K562 (cell line): ENCODE measurements around the gene INSIG1. TPM values are rescaled to one million over a fixed set of nuclear protein-coding genes. Genes with fewer than 3 reads are reported as not detected.

Experiments used
- ATAC-seq: fragments of 200-7000 bp; cut with Tn5 transposase; 3 replicates; pipeline ENCODE4 v1.9.1; 2020; ENCODE audit warnings: moderate library complexity
- BruUV-seq: library from RNA; stranded (reverse); fragments of 400-500 nt; replicated peaks from 2 replicates; lab custom pipeline; 2021; lab: Mats Ljungman, UMichigan
- CTCF ChIA-PET: fragments of 300-600 bp; formaldehyde crosslinking; extraction: SDS; loops from one replicate; lab custom pipeline; 2021; ENCODE audit warnings: low intra/inter-chr PET ratio; lab: Yijun Ruan, JAX
- POLR2A ChIA-PET: fragments of 300-600, 350-650 bp; sonication (Branson Sonifier 250); formaldehyde crosslinking; extraction: SDS; loops from one replicate; lab custom pipeline; 2021; ENCODE audit warnings: antibody characterized with exemption, inconsistent platforms; lab: Yijun Ruan, JAX
- DNase-seq, 4 experiments: peaks; one replicate each; pipeline versions ENCODE4 v3.0.0 to v3.0.0-alpha.2; 2011 to 2018; ENCODE audit warnings: low spot score in 3 of 4, mixed read lengths in 3 of 4; ENCODE audit errors: extremely low read depth in 1 of 4
- FAIRE-seq: peaks from 2 replicates; lab custom pipeline; 2011; peaks lifted over from hg19 to GRCh38; lab: Jason Lieb, UNC
- H2AFZ ChIP-seq: 2 replicates; pipeline ENCODE4 v1.6.0; 2011; ENCODE audit warnings: low read depth, low read length, control low read depth, inconsistent platforms
- H3K27ac ChIP-seq: fragments of 200-600 bp; 3 replicates; pipeline ENCODE4 v1.8.0; 2011; ENCODE audit warnings: low read depth, mild to moderate bottlenecking, control low read depth, inconsistent platforms, low read length, moderate library complexity, mixed read lengths; ENCODE audit errors: extremely low read depth
- H3K27me3 ChIP-seq, 2 experiments: fragments of 300-600 bp in 1 of 2; 2 replicates in 1 of 2; 3 replicates in 1 of 2; pipeline versions ENCODE4 v1.6.0 to v1.8.0; 2011; ENCODE audit warnings: inconsistent platforms in 2 of 2, low read length in 2 of 2, mild to moderate bottlenecking in 1 of 2, mixed read lengths in 1 of 2, moderate library complexity in 1 of 2; ENCODE audit not compliant: control insufficient read depth in 2 of 2, insufficient read depth in 2 of 2
- H3K36me3 ChIP-seq: fragments of 300-600 bp; 3 replicates; pipeline ENCODE4 v1.8.0; 2011; ENCODE audit warnings: mild to moderate bottlenecking, low read length, inconsistent platforms; ENCODE audit not compliant: control insufficient read depth, insufficient read depth
- H3K4me1 ChIP-seq, 2 experiments: fragments of 200-600 bp in 1 of 2; replicated peaks in 1 of 2; 2 replicates in 1 of 2; 3 replicates in 1 of 2; pipeline versions ENCODE4 v1.5.1 to v1.8.0; 2011; ENCODE audit warnings: inconsistent platforms in 2 of 2, low read length in 2 of 2, mild to moderate bottlenecking in 1 of 2, mixed read lengths in 1 of 2, moderate library complexity in 1 of 2; ENCODE audit not compliant: control insufficient read depth in 2 of 2, insufficient read depth in 2 of 2
- H3K4me2 ChIP-seq: 2 replicates; pipeline ENCODE4 v1.6.1; 2011; ENCODE audit warnings: low read length, control low read depth, inconsistent platforms, mixed read lengths; ENCODE audit not compliant: insufficient read depth
- H3K4me3 ChIP-seq: fragments of 200-600 bp; sonication (generic), shearing (Covaris generic); 2 replicates; pipeline ENCODE4 v1.5.1; 2016; ENCODE audit warnings: control low read depth, inconsistent platforms
- H3K79me2 ChIP-seq: fragments of 200-600 bp; 3 replicates; pipeline ENCODE4 v1.8.0; 2011; ENCODE audit warnings: low read length, inconsistent platforms; ENCODE audit not compliant: control insufficient read depth, insufficient read depth
- H3K9ac ChIP-seq, 2 experiments: 2 replicates each; pipeline versions ENCODE4 v1.6.0 to v1.6.1; 2011; ENCODE audit warnings: low read depth in 2 of 2, low read length in 2 of 2, control low read depth in 1 of 2, inconsistent platforms in 1 of 2, mild to moderate bottlenecking in 1 of 2, mixed read lengths in 1 of 2; ENCODE audit not compliant: insufficient read depth in 1 of 2
- H3K9me1 ChIP-seq: one replicate; pipeline ENCODE4 v1.6.0; 2011; ENCODE audit warnings: inconsistent platforms, mild to moderate bottlenecking, low read length, moderate library complexity; ENCODE audit not compliant: control insufficient read depth, insufficient read depth
- H3K9me3 ChIP-seq: replicated peaks from 2 replicates; pipeline ENCODE4 v1.5.1; 2011; ENCODE audit warnings: low read depth, low read length, inconsistent platforms; ENCODE audit not compliant: control insufficient read depth, insufficient read depth
- H4K20me1 ChIP-seq: replicated peaks from 2 replicates; pipeline ENCODE4 v1.6.1; 2011; ENCODE audit warnings: low read length, inconsistent platforms, mixed read lengths; ENCODE audit not compliant: control insufficient read depth, insufficient read depth
- MAFF ChIP-seq: IDR thresholded peaks from 2 replicates; pipeline ENCODE4 v1.6.1; 2012; ENCODE audit warnings: low read length, improper control_type of control experiment
- MECOM ChIP-seq: fragments of 250-450 bp; sonication (Bioruptor Pico); IDR thresholded peaks from 2 replicates; pipeline ENCODE4 v1.8.0; 2022; ENCODE audit warnings: inconsistent platforms
- MTA3 ChIP-seq: fragments of 450-650 bp; formaldehyde crosslinking; IDR thresholded peaks from 2 replicates; pipeline ENCODE4 v1.6.1; 2017; ENCODE audit warnings: mild to moderate bottlenecking, borderline replicate concordance
- SAFB ChIP-seq: fragments of 200-400 bp; formaldehyde crosslinking; IDR thresholded peaks from 2 replicates; pipeline ENCODE4 v1.6.1; 2017; ENCODE audit warnings: low read depth, low read length, borderline replicate concordance
- TRIM24 ChIP-seq, 2 experiments: fragments of 450-650 bp; IDR thresholded peaks; 2 replicates each; pipeline ENCODE4 v1.6.1; 2016
- TRIM28 ChIP-seq: fragments of 450-650 bp; IDR thresholded peaks from 2 replicates; pipeline ENCODE4 v1.6.1; 2017
- WGBS: fragments of 100-300 bp; shearing (Covaris generic); methylation state at CpG from one replicate; pipeline ENCODE4 v1.1.6; 2016; ENCODE audit warnings: low coverage, mixed read lengths; ENCODE audit not compliant: insufficient coverage; ENCODE audit errors: missing lambda C conversion rate; 5-methylcytosine and 5-hydroxymethylcytosine counted together
- in situ Hi-C: fragments of 300-500 bp; cut with MboI; formaldehyde crosslinking; loops from 4 replicates; pipeline ENCODE4 v1.15.0; 2018; ENCODE audit warnings: inconsistent platforms, mixed read lengths
- intact Hi-C: fragments of 100-400 bp; cut with micrococcal nuclease; formaldehyde crosslinking; loops from 2 replicates; pipeline ENCODE4 v1.14.2; 2022
- polyA plus RNA-seq, 8 experiments: library from polyadenylated mRNA; depleted of rRNA in 4 of 8; stranded (reverse) in 5 of 8; unstranded in 3 of 8; fragments of >200 nt; fragmentation: Nextera tagmentation in 2 of 8; fragmentation: Illumina TruSeq in 1 of 8; extraction: Ambion mirVana in 2 of 8; extraction: Trizol in 1 of 8; gene quantifications; 2 replicates each; pipeline versions ENCODE4 v1.2.1 to v1.2.3, GENCODE V29; 2011 to 2014; ENCODE audit warnings: inconsistent platforms in 1 of 8, missing spikeins in 1 of 8
- total RNA-seq, 7 experiments: library from RNA; depleted of rRNA in 6 of 7; stranded (reverse); fragments of >200 nt in 6 of 7; fragmentation: Illumina TruSeq in 2 of 7; extraction: Trizol in 2 of 7; gene quantifications; 2 replicates each; pipeline versions ENCODE4 v1.2.1 to v1.2.3, GENCODE V29; 2011 to 2021; ENCODE audit warnings: low replicate concordance in 1 of 7
- TF ChIP-seq, protein P1 (sequence below), 2 experiments: fragments of 450-650 bp; IDR thresholded peaks; 2 replicates each; pipeline ENCODE4 v1.6.1; 2018; ENCODE audit warnings: mild to moderate bottlenecking in 2 of 2, low read depth in 1 of 2; ENCODE audit not compliant: partially characterized antibody in 2 of 2
- TF ChIP-seq, protein P2 (sequence below): fragments of 450-650 bp; IDR thresholded peaks from 2 replicates; pipeline ENCODE4 v1.6.1; 2016; ENCODE audit warnings: low read depth, mild to moderate bottlenecking, moderate library complexity

Gene INSIG1
- total and polyA plus RNA-seq, 9 of the 15 experiments (the other 6 are each of a cell fraction or from before 2014, with no cell fraction given) = 57.1 to 787 (median 238) TPM

- H3K9ac ChIP-seq = no peak overlapping the region
- H3K27me3 ChIP-seq = peaks cover 74 to 81% of the 10 kb centered on the region in 2 experiments
- H3K79me2 ChIP-seq = no peaks in the 10 kb centered on the region
- H3K4me1 ChIP-seq = peaks cover 0 to 11% of the 10 kb centered on the region in 2 experiments; a peak in 4 of 5 replicates
- no peaks in the 10 kb centered on the region for H3K36me3 ChIP-seq
- intact Hi-C loops = no loop called here
- H3K9me1 ChIP-seq = no peaks in the 10 kb centered on the region
- H3K4me2 ChIP-seq = no peak overlapping the region
- H3K4me3 ChIP-seq = no peak overlapping the region
- no peak for FAIRE-seq
- TF ChIP-seq TRIM24 (IDR thresholded peaks at IDR 0.05) (no peak), MAFF (no peak), TRIM28 (no peak), MTA3 (no peak), SAFB (no peak), MECOM (CRISPR knock-in tag) (no peak)
- TF ChIP-seq, protein P1, sequence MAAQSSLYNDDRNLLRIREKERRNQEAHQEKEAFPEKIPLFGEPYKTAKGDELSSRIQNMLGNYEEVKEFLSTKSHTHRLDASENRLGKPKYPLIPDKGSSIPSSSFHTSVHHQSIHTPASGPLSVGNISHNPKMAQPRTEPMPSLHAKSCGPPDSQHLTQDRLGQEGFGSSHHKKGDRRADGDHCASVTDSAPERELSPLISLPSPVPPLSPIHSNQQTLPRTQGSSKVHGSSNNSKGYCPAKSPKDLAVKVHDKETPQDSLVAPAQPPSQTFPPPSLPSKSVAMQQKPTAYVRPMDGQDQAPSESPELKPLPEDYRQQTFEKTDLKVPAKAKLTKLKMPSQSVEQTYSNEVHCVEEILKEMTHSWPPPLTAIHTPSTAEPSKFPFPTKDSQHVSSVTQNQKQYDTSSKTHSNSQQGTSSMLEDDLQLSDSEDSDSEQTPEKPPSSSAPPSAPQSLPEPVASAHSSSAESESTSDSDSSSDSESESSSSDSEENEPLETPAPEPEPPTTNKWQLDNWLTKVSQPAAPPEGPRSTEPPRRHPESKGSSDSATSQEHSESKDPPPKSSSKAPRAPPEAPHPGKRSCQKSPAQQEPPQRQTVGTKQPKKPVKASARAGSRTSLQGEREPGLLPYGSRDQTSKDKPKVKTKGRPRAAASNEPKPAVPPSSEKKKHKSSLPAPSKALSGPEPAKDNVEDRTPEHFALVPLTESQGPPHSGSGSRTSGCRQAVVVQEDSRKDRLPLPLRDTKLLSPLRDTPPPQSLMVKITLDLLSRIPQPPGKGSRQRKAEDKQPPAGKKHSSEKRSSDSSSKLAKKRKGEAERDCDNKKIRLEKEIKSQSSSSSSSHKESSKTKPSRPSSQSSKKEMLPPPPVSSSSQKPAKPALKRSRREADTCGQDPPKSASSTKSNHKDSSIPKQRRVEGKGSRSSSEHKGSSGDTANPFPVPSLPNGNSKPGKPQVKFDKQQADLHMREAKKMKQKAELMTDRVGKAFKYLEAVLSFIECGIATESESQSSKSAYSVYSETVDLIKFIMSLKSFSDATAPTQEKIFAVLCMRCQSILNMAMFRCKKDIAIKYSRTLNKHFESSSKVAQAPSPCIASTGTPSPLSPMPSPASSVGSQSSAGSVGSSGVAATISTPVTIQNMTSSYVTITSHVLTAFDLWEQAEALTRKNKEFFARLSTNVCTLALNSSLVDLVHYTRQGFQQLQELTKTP (IDR thresholded peaks at IDR 0.05; ENCODE audit: low read depth in 1 of 2, partially characterized antibody in 2 of 2) = no peak
- TF ChIP-seq, protein P2, sequence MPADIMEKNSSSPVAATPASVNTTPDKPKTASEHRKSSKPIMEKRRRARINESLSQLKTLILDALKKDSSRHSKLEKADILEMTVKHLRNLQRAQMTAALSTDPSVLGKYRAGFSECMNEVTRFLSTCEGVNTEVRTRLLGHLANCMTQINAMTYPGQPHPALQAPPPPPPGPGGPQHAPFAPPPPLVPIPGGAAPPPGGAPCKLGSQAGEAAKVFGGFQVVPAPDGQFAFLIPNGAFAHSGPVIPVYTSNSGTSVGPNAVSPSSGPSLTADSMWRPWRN = no peak
- TF ChIP-seq, all 486 proteins: peak for 0
- no TSS peak for BruUV-seq
- ChIA-PET CTCF (no interaction called here), POLR2A (interaction anchor here (0.5 to 2.0 kb wide), 4 partner anchors 8 to 512 kb away, joined by 3 to 7 read pairs (median 4); partner anchors contain the start of gene INSIG1)
- Histone ChIP-seq H3K27ac (no peak overlapping the region), H4K20me1 (no peaks in the 10 kb centered on the region; the same call in 1 of the 2 replicates), H2AFZ (no peak overlapping the region), H3K9me3 (no peaks in the 10 kb centered on the region)
- peak; percentile 20; the same call in 2 of the 3 replicates for ATAC-seq
- no peak for DNase-seq
- WGBS = 3% methylated on average over 9 of the region's 9 CpGs
- in situ Hi-C loops = no loop called here
These were observed 18.8 kb upstream of the INSIG1 start for GRCh38 chr7:155278921-155279320.
